ENCODE results near the gene ADCY2.

DNA sequence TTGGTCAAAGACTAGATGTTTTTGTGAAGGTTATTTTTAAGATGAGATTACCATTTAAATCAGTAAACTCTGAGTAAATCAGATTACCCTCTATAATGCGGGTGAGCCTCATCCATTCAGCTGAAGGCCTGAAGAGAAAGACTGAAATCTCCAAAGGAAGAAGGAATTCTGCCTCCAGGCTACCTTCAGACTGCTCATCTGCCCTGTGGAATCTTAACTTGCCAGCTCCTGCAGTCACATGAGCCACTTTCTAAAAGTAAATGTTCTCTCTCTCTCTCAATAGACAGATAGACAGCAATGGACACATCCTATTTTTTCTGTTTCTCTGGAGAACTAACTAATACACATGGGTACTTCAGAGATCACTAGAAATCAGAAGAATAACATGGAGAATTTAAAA, 272.2 kb downstream of the ADCY2 start:
- TF ChIP-seq CTCF (IDR thresholded peaks at IDR 0.05) (no peak), POLR2A (IDR thresholded peaks at IDR 0.05) (no peak)
